K562 (cell line): ENCODE measurements around the gene CCNL2. TPM values are rescaled to one million over a fixed set of nuclear protein-coding genes. Genes with fewer than 3 reads are reported as not detected.

Source experiments
- ATAC-seq: fragments of 200-7000 bp; cut with Tn5 transposase; 3 replicates; pipeline ENCODE4 v1.9.1; 2020; ENCODE audit warnings: moderate library complexity
- BruUV-seq: library from RNA; stranded (reverse); fragments of 400-500 nt; replicated peaks from 2 replicates; lab custom pipeline; 2021; lab: Mats Ljungman, UMichigan
- CTCF ChIA-PET: fragments of 300-600 bp; formaldehyde crosslinking; extraction: SDS; loops from one replicate; lab custom pipeline; 2021; ENCODE audit warnings: low intra/inter-chr PET ratio; lab: Yijun Ruan, JAX
- POLR2A ChIA-PET: fragments of 300-600, 350-650 bp; sonication (Branson Sonifier 250); formaldehyde crosslinking; extraction: SDS; loops from one replicate; lab custom pipeline; 2021; ENCODE audit warnings: antibody characterized with exemption, inconsistent platforms; lab: Yijun Ruan, JAX
- DNase-seq, 4 experiments: peaks; one replicate each; pipeline versions ENCODE4 v3.0.0 to v3.0.0-alpha.2; 2011 to 2018; ENCODE audit warnings: low spot score in 3 of 4, mixed read lengths in 3 of 4; ENCODE audit errors: extremely low read depth in 1 of 4
- FAIRE-seq: peaks from 2 replicates; lab custom pipeline; 2011; peaks lifted over from hg19 to GRCh38; lab: Jason Lieb, UNC
- H2AFZ ChIP-seq: 2 replicates; pipeline ENCODE4 v1.6.0; 2011; ENCODE audit warnings: low read depth, low read length, control low read depth, inconsistent platforms
- H3K27ac ChIP-seq: fragments of 200-600 bp; 3 replicates; pipeline ENCODE4 v1.8.0; 2011; ENCODE audit warnings: low read depth, mild to moderate bottlenecking, control low read depth, inconsistent platforms, low read length, moderate library complexity, mixed read lengths; ENCODE audit errors: extremely low read depth
- H3K27me3 ChIP-seq, 2 experiments: fragments of 300-600 bp in 1 of 2; 2 replicates in 1 of 2; 3 replicates in 1 of 2; pipeline versions ENCODE4 v1.6.0 to v1.8.0; 2011; ENCODE audit warnings: inconsistent platforms in 2 of 2, low read length in 2 of 2, mild to moderate bottlenecking in 1 of 2, mixed read lengths in 1 of 2, moderate library complexity in 1 of 2; ENCODE audit not compliant: control insufficient read depth in 2 of 2, insufficient read depth in 2 of 2
- H3K36me3 ChIP-seq: fragments of 300-600 bp; 3 replicates; pipeline ENCODE4 v1.8.0; 2011; ENCODE audit warnings: mild to moderate bottlenecking, low read length, inconsistent platforms; ENCODE audit not compliant: control insufficient read depth, insufficient read depth
- H3K4me1 ChIP-seq, 2 experiments: fragments of 200-600 bp in 1 of 2; replicated peaks in 1 of 2; 2 replicates in 1 of 2; 3 replicates in 1 of 2; pipeline versions ENCODE4 v1.5.1 to v1.8.0; 2011; ENCODE audit warnings: inconsistent platforms in 2 of 2, low read length in 2 of 2, mild to moderate bottlenecking in 1 of 2, mixed read lengths in 1 of 2, moderate library complexity in 1 of 2; ENCODE audit not compliant: control insufficient read depth in 2 of 2, insufficient read depth in 2 of 2
- H3K4me2 ChIP-seq: 2 replicates; pipeline ENCODE4 v1.6.1; 2011; ENCODE audit warnings: low read length, control low read depth, inconsistent platforms, mixed read lengths; ENCODE audit not compliant: insufficient read depth
- H3K4me3 ChIP-seq: fragments of 200-600 bp; sonication (generic), shearing (Covaris generic); 2 replicates; pipeline ENCODE4 v1.5.1; 2016; ENCODE audit warnings: control low read depth, inconsistent platforms
- H3K79me2 ChIP-seq: fragments of 200-600 bp; 3 replicates; pipeline ENCODE4 v1.8.0; 2011; ENCODE audit warnings: low read length, inconsistent platforms; ENCODE audit not compliant: control insufficient read depth, insufficient read depth
- H3K9ac ChIP-seq, 2 experiments: 2 replicates each; pipeline versions ENCODE4 v1.6.0 to v1.6.1; 2011; ENCODE audit warnings: low read depth in 2 of 2, low read length in 2 of 2, control low read depth in 1 of 2, inconsistent platforms in 1 of 2, mild to moderate bottlenecking in 1 of 2, mixed read lengths in 1 of 2; ENCODE audit not compliant: insufficient read depth in 1 of 2
- H3K9me1 ChIP-seq: one replicate; pipeline ENCODE4 v1.6.0; 2011; ENCODE audit warnings: inconsistent platforms, mild to moderate bottlenecking, low read length, moderate library complexity; ENCODE audit not compliant: control insufficient read depth, insufficient read depth
- H3K9me3 ChIP-seq: replicated peaks from 2 replicates; pipeline ENCODE4 v1.5.1; 2011; ENCODE audit warnings: low read depth, low read length, inconsistent platforms; ENCODE audit not compliant: control insufficient read depth, insufficient read depth
- H4K20me1 ChIP-seq: replicated peaks from 2 replicates; pipeline ENCODE4 v1.6.1; 2011; ENCODE audit warnings: low read length, inconsistent platforms, mixed read lengths; ENCODE audit not compliant: control insufficient read depth, insufficient read depth
- CAMTA2 ChIP-seq: fragments of 250-450 bp; sonication (Bioruptor Pico); conservative IDR thresholded peaks from 2 replicates; pipeline ENCODE4 v1.5.1; 2022
- E2F3 ChIP-seq: fragments of 250-450 bp; sonication (Bioruptor Pico); IDR thresholded peaks from 2 replicates; pipeline ENCODE4 v1.4.0; 2020; ENCODE audit warnings: mild to moderate bottlenecking
- MEF2D ChIP-seq: conservative IDR thresholded peaks from 2 replicates; pipeline ENCODE4 v1.6.1; 2016; ENCODE audit warnings: low read depth, missing genetic modification characterization, missing compliant biosample characterization
- MTF1 ChIP-seq: fragments of 250-450 bp; sonication (Bioruptor Pico); IDR thresholded peaks from 2 replicates; pipeline ENCODE4 v1.9.0; 2021; ENCODE audit warnings: moderate library complexity, mild to moderate bottlenecking, inconsistent platforms, borderline replicate concordance
- NELFE ChIP-seq: IDR thresholded peaks from 2 replicates; pipeline ENCODE4 v1.6.1; 2011; ENCODE audit warnings: mild to moderate bottlenecking; ENCODE audit not compliant: insufficient read depth, insufficient read length
- POU5F1 ChIP-seq: fragments of 150-350 bp; IDR thresholded peaks from 2 replicates; pipeline ENCODE4 v1.6.1; 2014; ENCODE audit warnings: borderline replicate concordance, low read length, low read depth, mild to moderate bottlenecking; ENCODE audit not compliant: partially characterized antibody
- RAD51 ChIP-seq: fragments of 450-650 bp; IDR thresholded peaks from 2 replicates; pipeline ENCODE4 v1.7.1; 2016; ENCODE audit warnings: low read depth, mild to moderate bottlenecking, borderline replicate concordance
- RBFOX2 ChIP-seq: fragments of 200-400 bp; formaldehyde crosslinking; IDR thresholded peaks from 2 replicates; pipeline ENCODE4 v1.6.1; 2017; ENCODE audit warnings: low read depth, mild to moderate bottlenecking, low read length, moderate library complexity
- SIRT6 ChIP-seq: IDR thresholded peaks from one replicate; pipeline ENCODE4 v1.6.1; 2012; ENCODE audit warnings: low read depth, mild to moderate bottlenecking, control low read depth, inconsistent platforms, low read length, moderate library complexity
- ZBED1 ChIP-seq: IDR thresholded peaks from 2 replicates; pipeline ENCODE4 v1.6.1; 2014
- WGBS: fragments of 100-300 bp; shearing (Covaris generic); methylation state at CpG from one replicate; pipeline ENCODE4 v1.1.6; 2016; ENCODE audit warnings: low coverage, mixed read lengths; ENCODE audit not compliant: insufficient coverage; ENCODE audit errors: missing lambda C conversion rate; 5-methylcytosine and 5-hydroxymethylcytosine counted together
- in situ Hi-C: fragments of 300-500 bp; cut with MboI; formaldehyde crosslinking; loops from 4 replicates; pipeline ENCODE4 v1.15.0; 2018; ENCODE audit warnings: inconsistent platforms, mixed read lengths
- intact Hi-C: fragments of 100-400 bp; cut with micrococcal nuclease; formaldehyde crosslinking; loops from 2 replicates; pipeline ENCODE4 v1.14.2; 2022
- polyA plus RNA-seq, 8 experiments: library from polyadenylated mRNA; depleted of rRNA in 4 of 8; stranded (reverse) in 5 of 8; unstranded in 3 of 8; fragments of >200 nt; fragmentation: Nextera tagmentation in 2 of 8; fragmentation: Illumina TruSeq in 1 of 8; extraction: Ambion mirVana in 2 of 8; extraction: Trizol in 1 of 8; gene quantifications; 2 replicates each; pipeline versions ENCODE4 v1.2.1 to v1.2.3, GENCODE V29; 2011 to 2014; ENCODE audit warnings: inconsistent platforms in 1 of 8, missing spikeins in 1 of 8
- total RNA-seq, 7 experiments: library from RNA; depleted of rRNA in 6 of 7; stranded (reverse); fragments of >200 nt in 6 of 7; fragmentation: Illumina TruSeq in 2 of 7; extraction: Trizol in 2 of 7; gene quantifications; 2 replicates each; pipeline versions ENCODE4 v1.2.1 to v1.2.3, GENCODE V29; 2011 to 2021; ENCODE audit warnings: low replicate concordance in 1 of 7
- TF ChIP-seq, protein P1 (sequence below), 3 experiments: fragments of 200-800 bp in 1 of 3; fragments of 250-450 bp in 1 of 3; fragments of 450-650 bp in 1 of 3; sonication (Bioruptor Pico) in 1 of 3; sonication (Bioruptor generic) in 1 of 3; formaldehyde crosslinking in 1 of 3; IDR thresholded peaks; 2 replicates each; pipeline versions ENCODE4 v1.6.1 to v1.8.0; 2016 to 2022; ENCODE audit warnings: mild to moderate bottlenecking in 2 of 3, missing genetic modification characterization in 2 of 3, missing compliant biosample characterization in 1 of 3, moderate library complexity in 1 of 3
- TF ChIP-seq, protein P2 (sequence below), 2 experiments: fragments of 450-650 bp in 1 of 2; sonication (generic) in 1 of 2; formaldehyde crosslinking in 1 of 2; IDR thresholded peaks in 1 of 2; conservative IDR thresholded peaks in 1 of 2; 2 replicates each; pipeline versions ENCODE4 v1.6.1 to v1.8.1; 2016 to 2023; ENCODE audit warnings: mild to moderate bottlenecking in 2 of 2, moderate library complexity in 2 of 2, inconsistent platforms in 1 of 2, missing genetic modification reagents in 1 of 2
- TF ChIP-seq, protein P3 (sequence below): fragments of 450-650 bp; IDR thresholded peaks from 2 replicates; pipeline ENCODE4 v1.6.1; 2016; ENCODE audit warnings: borderline replicate concordance

CCNL2 gene
- total and polyA plus RNA-seq, 9 of the 15 experiments (the other 6 are each of a cell fraction or from before 2014, with no cell fraction given), result 2.8 to 287 (median 94.5) TPM

DNA sequence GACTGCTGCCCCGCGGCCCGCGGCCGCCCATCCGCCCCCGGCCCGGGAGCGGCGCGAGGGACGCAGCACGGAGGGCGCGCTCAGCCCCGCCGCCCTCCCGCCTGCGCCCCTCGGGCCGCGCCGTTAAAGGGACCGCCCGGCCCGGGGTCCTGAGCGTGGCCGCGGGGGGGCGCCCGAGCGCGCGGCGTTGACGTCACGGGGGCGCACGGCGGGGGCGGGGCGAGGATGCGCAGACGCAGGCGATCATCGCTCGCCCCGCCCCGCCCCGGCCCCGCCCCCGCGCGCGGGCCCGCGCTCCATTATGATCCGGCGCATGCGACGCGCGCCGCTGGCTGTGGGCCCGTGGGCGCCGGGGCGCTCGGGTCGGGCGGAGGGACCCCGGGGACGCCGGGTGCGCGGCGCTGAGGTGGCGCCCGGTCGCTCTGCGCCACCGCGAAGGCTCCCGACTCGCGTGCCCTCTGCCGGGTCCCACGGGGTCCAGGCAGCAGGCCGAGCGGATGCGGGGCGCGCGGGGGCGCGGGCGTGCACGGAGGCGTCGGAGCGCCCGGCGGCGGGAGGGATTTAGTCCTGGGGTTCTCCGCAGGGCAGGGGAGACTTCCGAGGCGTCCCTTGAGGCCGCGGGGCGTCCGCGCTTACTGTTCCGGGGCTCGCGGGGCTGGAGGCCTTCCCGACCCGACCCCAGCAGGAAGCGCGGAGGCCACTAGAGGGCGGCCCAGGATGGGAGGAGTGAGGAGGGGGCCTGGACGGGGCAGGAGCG lies 49.7 kb downstream of the CCNL2 start, which contains the start of gene DVL1:
Gene DVL1, minus strand, starts transcription at position 163 of the 757 bp plus-strand sequence. CDS start 353 bp downstream, outside the sequence.
- FAIRE-seq, result no peak
- H4K20me1 ChIP-seq, result peaks cover 36% of the 10 kb centered on the region
- H3K9me3 ChIP-seq, result no peaks in the 10 kb centered on the region
- H3K9ac ChIP-seq, result peak within 1 kb of the TSS; percentile 96 to 100
- intact Hi-C loops, result loop anchor here (2.0 kb wide), 1 partner anchor 23 kb away; no protein-coding TSS in a partner anchor
- peak within 1 kb of the TSS; percentile 91 for H2AFZ ChIP-seq
- peak; percentile 82 to 93 (median 89) for DNase-seq
- peaks cover 48% of the 10 kb centered on the region for H3K79me2 ChIP-seq
- ChIA-PET POLR2A (no interaction called here), CTCF (interaction anchor here (0.6 to 1.4 kb wide), 5 partner anchors 26 to 227 kb away, joined by 3 to 5 read pairs (median 3); partner anchors contain the start of gene AURKAIP1)
- H3K9me1 ChIP-seq, result peaks cover 8% of the 10 kb centered on the region
- H3K4me1 ChIP-seq, result peaks cover 14 to 82% of the 10 kb centered on the region in 2 experiments; a peak in 3 of 5 replicates
- peaks cover 12% of the 10 kb centered on the region; the same call in 1 of the 3 replicates for H3K36me3 ChIP-seq
- H3K4me2 ChIP-seq, result peak within 1 kb of the TSS; percentile 91
- peak within 1 kb of the TSS; percentile 96 for H3K27ac ChIP-seq
- WGBS, result 0% methylated on average over 52 of the region's 122 CpGs
- peak; percentile 62 for ATAC-seq
- in situ Hi-C loops, result no loop called here
- BruUV-seq, result no TSS peak
- peak within 1 kb of the TSS; percentile 98 for H3K4me3 ChIP-seq
- no peaks in the 10 kb centered on the region for H3K27me3 ChIP-seq
- TF ChIP-seq CAMTA2 (no peak), E2F3 (no peak), POU5F1 (no peak), SIRT6 (no peak), RAD51 (no peak), MEF2D (no peak), NELFE (no peak), MTF1 (no peak), RBFOX2 (peak; percentile 72), ZBED1 (no peak)
- TF ChIP-seq, protein P1, sequence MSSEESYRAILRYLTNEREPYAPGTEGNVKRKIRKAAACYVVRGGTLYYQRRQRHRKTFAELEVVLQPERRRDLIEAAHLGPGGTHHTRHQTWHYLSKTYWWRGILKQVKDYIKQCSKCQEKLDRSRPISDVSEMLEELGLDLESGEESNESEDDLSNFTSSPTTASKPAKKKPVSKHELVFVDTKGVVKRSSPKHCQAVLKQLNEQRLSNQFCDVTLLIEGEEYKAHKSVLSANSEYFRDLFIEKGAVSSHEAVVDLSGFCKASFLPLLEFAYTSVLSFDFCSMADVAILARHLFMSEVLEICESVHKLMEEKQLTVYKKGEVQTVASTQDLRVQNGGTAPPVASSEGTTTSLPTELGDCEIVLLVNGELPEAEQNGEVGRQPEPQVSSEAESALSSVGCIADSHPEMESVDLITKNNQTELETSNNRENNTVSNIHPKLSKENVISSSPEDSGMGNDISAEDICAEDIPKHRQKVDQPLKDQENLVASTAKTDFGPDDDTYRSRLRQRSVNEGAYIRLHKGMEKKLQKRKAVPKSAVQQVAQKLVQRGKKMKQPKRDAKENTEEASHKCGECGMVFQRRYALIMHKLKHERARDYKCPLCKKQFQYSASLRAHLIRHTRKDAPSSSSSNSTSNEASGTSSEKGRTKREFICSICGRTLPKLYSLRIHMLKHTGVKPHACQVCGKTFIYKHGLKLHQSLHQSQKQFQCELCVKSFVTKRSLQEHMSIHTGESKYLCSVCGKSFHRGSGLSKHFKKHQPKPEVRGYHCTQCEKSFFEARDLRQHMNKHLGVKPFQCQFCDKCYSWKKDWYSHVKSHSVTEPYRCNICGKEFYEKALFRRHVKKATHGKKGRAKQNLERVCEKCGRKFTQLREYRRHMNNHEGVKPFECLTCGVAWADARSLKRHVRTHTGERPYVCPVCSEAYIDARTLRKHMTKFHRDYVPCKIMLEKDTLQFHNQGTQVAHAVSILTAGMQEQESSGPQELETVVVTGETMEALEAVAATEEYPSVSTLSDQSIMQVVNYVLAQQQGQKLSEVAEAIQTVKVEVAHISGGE (CRISPR knock-in tag; IDR thresholded peaks at IDR 0.05), result peak in 2 of 3 experiments; percentile 47 to 85; a peak in 3 of 6 replicates
- TF ChIP-seq, protein P2, sequence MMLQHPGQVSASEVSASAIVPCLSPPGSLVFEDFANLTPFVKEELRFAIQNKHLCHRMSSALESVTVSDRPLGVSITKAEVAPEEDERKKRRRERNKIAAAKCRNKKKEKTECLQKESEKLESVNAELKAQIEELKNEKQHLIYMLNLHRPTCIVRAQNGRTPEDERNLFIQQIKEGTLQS (IDR thresholded peaks at IDR 0.05), result no peak
- TF ChIP-seq, protein P2 (CRISPR knock-in tag; conservative IDR thresholded peaks at IDR 0.05), result no peak
- TF ChIP-seq, protein P3, sequence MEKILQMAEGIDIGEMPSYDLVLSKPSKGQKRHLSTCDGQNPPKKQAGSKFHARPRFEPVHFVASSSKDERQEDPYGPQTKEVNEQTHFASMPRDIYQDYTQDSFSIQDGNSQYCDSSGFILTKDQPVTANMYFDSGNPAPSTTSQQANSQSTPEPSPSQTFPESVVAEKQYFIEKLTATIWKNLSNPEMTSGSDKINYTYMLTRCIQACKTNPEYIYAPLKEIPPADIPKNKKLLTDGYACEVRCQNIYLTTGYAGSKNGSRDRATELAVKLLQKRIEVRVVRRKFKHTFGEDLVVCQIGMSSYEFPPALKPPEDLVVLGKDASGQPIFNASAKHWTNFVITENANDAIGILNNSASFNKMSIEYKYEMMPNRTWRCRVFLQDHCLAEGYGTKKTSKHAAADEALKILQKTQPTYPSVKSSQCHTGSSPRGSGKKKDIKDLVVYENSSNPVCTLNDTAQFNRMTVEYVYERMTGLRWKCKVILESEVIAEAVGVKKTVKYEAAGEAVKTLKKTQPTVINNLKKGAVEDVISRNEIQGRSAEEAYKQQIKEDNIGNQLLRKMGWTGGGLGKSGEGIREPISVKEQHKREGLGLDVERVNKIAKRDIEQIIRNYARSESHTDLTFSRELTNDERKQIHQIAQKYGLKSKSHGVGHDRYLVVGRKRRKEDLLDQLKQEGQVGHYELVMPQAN, result no peak
